GM21576 (cell line): ENCODE data around the gene LRMDA.

Experiments used
- ATAC-seq: cut with Tn5 transposase; IDR thresholded peaks from one replicate; pipeline ENCODE4 v1.9.1; 2021; ENCODE audit warnings: mild to moderate bottlenecking, moderate library complexity; ENCODE audit not compliant: unreplicated experiment

The LRMDA gene

DNA sequence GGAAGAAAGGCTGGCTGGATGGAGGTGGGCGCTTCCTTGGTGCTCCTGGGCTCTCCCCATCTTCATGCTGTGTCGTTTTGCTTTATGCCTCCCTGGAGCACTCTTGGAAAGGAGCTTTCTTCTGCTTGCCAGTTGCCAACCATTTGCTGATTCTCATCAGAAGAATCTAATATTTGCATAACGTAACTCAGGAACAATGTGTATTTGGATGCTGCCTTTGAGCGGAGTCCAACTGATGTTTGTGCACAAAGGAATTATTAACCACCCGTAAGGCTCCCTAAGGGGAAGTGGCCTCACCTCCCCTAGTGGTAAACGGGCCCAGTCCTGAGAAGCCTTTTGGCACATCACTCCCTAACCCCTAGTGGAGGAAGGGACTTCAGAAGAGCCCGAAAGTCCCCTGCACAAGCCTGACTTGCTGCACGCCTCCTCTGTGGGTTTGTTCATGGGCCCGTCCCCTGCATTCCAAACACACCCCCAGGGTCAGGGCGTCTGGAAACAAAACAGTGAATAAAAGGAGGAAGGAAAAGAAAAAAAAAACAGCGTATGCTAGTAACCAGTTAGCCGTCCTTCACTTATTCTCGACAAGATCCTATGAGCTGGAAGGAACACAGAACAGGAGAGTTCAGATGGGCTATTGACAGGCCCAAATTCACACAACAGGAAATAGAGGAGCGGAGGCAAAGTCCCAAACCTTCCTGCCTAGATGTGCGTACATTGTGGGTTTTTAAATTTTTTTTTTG is 602.2 kb downstream of the LRMDA start:
- no peak for ATAC-seq

DNA sequence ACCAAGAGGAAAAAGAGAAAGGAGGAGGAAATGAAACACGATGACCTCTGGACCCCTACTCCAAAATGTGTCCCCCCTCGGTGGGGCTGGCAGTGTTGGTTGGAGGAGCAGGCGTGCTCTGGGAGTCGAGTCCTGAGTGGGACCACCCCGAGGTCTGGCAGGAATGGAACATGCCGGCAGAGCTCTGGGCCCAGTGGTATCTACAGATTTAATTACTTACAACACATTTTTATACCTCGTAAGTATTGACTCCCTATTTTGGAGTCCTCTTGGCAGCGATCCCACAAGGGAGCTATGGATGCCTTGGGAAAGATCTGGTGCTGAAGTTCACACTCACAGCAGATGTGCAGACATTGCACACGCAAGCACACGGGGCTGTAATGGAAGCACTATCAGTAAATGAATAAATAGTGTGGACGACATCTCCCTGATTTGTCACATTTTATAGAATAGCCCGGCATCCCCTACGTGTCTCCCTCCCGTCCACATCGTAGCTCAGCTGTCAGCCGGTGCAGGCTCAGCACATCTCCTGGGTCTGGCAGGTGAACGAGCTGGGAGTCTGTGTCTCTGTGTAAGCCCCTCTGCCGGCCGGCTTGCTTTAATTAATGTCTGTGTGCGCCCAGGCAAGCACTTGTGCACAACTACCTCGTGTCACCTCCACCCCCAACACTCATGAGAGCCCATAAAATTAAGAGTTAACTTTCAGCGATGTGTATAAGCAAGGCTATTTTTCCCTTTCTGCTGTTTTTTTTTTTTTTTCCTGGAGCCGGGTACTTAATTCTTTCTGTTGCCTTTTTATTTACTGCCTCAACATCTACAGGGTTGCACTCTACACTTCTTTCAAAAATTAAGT is 603.2 kb downstream of the LRMDA start:
- ATAC-seq, result no peak

DNA sequence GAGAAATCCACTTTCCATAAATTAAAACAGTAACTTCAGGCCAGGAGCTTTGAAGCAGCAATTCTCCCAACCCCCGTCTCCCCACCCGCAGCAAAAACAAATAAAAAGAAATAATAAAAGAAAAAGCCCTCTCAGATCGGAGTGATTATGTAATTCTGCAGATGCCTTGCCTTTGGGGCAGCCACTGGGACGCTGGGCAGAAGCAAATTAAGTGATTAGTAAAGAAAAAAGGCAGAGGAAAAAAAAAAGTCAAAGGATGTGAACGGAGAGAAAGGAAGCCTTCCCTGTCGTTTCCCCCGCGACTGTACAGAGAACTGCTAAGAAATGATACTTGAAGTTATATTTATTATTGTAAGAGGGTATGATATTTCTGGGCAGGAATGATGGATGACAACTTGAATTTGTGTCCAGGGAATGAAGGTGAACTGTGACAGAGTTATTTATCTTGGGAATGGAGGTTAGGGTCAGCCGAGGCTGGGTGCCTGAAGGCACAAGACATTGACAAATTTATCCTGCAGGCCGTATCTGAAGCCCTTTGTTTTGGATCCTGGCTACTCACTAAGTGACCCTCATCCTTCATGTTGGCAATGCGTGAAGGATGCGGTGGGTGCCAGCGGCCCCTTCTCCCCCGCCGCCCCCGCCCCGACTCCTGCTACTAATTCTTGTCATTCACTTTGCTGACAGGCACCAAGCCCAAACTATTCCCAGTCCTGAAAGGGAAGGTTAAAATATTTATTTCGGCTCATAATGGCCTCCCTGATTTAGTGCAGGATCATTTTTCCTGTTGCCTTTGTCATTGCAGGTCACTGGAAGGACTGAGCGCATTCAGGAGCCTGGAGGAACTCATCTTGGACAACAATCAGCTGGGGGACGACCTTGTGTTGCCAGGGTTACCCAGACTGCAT is 604.0 kb downstream of the LRMDA start:
- no peak for ATAC-seq

DNA sequence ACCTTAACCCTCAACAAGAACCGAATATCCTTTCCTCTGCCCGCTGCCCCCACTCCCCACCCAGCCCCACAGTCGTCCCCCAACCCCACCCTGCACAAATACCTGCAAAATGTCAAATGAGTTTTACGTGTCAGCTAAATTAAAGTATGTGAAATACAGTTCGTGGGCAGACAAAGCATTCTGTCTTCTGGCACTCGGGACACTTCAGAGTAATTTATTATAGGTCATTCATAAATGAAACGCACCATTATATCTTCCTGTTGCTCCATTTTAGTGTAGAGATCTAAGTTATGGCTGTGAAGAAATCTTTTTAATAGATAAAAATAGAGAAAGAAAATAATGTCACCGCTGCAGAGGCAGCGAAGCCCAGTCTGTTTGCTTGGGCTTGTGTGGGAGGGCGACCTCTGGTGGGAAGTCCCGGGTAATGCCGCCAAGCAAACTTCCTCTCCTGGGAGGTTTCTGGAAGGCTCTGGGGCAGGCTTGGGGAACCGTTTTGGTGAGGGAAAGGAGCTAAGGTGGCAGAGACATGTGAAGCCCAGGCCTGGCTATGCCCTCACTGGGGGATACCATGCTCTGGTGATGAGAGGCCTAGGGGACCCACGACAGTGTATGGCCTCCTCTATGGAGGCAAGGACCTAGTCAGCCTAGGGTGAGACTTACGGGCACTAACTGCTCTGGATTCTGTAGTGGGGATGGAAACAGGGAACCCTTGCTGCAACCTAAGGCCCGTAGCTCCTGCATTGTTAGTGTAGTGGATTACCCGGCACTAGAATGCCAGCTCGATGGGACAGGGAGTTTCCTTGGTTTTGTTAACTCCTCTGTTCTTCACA is 604.9 kb downstream of the LRMDA start:
- no peak for ATAC-seq

DNA sequence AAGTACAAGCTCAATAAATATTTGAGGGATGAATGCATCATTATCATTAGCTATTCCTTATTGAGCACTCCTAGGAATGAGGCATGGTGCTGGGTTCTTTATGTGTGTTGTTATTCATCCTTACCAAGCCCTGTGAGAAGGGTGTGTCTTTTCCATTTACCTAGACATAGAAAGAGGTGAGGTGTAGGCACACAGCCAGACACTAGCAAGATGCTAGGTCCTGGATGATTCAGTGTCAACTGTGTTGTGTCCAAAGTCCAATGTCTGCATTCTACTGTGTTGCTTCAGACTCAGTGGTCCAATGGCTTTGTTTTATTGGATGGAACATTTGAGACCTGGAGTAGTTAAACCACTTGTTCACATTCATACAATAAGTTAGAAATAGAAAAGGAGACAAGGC is 605.5 kb downstream of the LRMDA start:
- ATAC-seq, result no peak

DNA sequence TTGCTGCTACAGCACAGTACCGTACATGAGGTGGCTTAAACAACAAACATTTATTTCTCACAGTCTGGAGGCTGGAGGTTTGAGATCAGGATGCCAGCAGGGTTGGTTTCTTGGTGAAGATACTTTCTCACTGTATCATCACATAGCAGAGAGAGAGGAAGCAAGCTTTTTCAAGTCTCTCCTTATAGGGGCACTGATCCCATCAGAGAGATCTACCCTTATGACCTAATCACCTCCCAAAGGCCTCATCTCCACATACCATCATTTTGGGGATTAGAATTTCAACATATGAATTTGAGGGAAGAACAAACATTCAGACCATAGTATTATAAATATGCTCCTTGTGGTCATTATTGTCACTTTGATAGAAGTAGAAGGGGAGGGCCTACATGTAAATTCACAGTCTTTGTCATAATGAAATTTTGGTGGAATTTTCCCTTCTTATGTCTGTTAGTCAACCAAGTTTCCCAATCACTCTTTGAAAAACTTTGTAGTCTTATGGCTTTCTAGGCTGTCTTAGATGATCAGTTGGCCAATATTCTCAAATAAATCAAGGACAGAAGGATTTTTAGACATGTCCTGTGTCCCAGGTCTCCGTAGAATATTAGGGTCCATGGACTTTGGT is 606.2 kb downstream of the LRMDA start:
- no peak for ATAC-seq

DNA sequence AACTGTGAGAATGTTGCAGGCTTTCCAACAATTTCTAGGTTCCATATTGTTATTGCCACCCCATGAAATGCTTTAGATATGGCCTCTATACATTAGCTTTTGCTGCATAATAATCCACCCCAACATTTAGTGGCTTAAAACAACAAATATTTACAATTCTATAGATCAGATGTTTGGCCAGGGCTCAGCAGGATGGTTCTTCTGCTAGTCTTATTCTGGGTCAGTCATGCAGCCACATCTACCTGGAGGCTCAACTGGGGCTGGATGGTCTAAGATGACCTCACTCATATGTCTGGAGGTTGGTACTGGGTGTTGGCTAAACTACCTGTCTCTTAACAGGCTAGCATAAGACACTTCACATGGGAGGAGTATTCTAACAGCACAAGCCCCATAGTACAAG is 607.3 kb downstream of the LRMDA start:
- no peak for ATAC-seq

DNA sequence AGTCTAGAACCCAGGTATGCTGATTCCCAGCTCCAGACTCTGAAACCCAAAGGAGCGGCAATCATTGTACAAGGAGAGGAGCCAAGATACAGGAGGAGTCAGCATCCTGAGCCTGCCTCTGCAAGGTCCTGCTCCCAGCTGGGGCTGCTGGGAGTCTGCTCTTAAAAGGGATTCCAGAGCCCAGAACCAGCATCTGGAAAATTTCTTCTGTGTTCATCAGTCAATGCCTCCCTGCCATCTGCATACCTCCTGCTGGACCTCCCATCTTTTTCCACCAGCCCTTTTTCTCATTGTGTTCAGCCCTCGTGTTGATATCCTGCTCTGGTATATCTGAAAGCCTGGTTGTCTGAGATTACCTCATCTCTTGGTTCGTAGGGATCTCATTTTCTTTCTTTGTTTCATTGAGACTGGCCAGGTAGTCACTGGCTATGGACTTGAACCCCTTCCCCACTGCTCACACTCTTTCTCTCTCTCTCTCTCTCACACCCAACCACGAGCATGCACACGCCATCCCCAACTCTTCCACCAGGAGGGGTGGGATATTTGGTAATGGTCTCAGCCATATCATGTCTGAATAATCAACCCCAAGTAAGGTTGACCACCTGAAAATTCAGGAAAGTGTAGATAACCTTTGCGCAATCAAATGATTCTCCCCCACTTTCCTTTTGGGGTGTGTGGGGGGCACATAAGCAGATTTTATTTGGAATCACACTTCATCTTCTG is 608.8 kb downstream of the LRMDA start:
- ATAC-seq, result no peak

DNA sequence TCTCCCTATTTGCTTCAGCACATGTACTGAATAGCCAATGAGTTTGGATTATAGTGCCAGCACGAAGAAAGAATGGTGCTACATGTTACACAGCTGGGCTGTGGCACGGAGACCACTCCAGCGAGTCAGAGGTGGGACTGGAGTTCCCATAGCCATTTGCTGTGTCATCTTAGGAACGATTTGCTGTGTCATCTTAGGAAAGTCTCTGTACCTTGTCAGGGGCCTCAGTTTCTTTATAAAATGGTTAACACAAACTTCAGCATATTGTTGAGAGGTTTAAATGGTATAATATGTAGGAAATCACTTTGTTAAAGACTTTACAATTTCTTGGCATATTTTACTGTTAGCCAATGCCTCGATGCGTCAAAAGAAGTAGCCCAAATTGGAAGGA is 609.4 kb downstream of the LRMDA start:
- ATAC-seq, result no peak

DNA sequence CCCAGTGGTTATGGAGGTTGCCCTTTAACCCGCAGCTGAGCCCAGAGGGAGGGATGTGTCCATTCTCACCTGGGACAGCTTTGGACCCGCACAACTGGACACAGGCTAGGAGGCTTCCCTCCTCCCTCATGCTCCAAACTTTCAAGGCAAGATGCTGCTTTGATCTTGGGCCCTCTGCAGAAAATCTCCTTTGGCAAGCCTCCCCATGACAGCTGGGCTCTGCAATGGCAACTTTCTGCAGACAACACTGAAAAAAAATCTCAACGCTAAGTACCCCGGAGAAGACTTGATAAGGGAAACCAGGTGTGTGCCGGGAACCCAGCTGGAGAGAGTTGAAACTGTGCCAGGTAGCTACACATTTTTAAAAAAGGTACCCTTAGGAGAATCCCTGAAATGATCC is 610.1 kb downstream of the LRMDA start:
- ATAC-seq, result no peak

DNA sequence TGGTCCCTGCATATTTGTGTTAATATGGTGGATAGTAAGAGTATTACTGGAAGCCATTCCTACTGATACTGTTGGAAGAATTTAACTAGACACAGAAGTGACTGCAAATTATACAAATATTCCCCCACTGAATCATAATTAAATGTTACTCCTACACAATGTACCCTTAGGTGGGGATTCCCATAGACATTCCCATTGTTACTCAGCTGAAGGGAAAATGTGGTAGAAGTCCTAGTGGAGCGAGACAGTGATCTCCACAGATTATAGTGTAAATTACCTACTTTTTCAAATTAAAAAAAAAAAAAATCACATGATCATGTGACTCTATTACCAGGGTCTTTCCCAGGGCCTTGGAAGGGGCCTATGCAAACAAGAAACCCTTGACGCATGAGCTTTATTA is 611.8 kb downstream of the LRMDA start:
- no peak for ATAC-seq

DNA sequence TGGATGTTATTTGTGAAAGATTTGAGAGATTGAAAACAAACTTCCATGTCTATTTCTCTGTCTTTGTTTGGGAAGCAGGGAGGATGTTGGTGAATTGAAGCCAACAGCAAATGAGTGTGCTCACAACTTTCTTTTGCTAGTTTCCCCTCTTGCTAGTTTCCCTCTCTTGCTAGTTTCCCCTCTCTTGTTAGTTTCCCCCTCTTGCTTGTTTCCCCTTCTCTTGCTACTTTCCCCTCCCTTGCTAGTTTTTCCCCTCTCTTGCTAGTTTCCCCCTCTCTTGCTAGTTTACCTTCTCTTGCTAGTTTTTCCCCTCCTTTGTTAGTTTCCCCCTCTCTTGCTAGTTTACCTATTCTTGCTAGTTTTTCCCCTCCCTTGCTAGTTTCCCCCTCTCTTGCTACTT is 613.3 kb downstream of the LRMDA start:
- no peak for ATAC-seq

DNA sequence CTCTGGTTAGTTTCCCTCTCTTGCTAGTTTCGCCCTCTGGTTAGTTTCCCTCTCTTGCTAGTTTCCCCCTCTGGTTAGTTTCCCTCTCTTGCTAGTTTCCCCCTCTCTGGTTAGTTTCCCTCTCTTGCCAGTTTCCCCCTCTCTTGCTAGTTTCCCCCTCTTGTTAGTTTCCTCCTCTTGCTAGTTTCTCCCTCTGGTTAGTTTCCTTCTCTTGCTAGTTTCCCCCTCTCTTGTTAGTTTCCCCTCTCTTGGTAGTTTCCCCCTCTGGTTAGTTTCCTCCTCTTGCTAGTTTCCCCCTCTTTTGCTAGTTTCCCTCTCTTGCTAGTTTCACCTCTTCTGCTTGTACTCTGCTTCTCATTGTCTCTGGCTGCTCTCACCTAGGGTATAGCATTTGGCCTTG is 613.8 kb downstream of the LRMDA start:
- ATAC-seq, result no peak

DNA sequence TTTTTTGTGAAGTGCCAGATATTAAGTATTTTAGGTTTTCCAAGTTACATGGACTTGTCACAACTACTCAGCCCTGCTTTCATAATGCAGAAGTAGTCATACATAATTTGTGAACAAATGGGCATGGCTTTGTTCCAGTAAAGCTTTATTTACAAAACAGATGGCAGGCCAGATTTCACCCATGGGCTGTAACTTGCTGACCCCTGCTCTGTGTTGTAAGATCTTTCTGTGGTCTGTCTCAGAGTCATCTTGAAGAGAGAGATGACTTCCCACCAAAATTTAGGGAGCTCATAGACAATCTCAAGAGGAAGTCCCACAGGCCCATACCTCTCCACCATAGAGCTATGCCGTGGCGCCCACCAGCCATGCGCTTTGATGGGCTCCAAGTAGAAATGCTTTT is 616.1 kb downstream of the LRMDA start:
- no peak for ATAC-seq

DNA sequence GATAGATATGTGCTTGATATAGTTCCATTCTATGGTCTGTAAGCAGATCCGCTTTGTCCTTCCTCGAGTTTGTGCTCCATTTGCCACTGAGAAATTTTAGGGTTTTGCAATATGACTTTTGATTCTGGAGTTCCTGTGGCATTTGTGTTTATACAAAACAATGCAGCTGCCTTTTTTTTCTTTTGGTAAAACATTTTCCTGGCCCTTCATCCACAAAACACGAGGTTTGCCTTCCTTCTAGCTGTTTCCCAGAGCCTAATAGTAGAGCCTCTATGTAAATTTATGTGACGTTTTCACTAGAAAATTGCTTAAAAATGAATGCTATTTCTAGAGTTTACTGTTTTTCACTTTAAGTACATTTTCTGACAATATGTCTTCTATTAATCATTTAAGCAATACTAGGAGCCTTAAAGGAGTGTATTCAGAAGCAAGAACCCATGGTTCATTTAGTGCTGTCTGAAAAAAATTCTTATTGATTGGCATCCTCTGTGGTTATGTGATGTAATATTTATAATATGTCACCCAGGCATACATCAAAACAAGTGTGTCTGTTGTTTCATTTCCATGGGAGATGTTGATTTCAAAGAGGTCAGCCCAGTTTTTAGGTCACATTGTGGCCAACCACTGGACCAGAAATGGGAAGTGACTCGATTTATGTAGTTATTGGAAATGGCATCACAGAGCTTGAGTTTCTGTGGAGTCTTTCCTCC is 618.3 kb downstream of the LRMDA start:
- no peak for ATAC-seq

DNA sequence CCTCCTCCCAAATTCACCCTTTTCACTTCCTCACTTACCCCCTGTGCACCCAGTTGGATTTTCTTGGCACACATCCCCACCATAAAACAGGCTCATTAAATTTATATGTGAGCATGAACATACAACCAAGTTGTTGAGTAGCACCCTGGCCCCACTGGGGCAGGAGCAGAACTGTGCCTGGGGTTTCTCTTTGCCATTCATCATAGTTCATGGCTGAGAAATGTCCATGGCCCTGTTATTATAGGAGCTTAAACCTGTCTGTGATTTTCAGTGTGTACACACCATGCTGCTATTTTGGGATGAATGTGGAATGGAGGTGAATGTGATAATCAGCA is 618.8 kb downstream of the LRMDA start:
- no peak for ATAC-seq

DNA sequence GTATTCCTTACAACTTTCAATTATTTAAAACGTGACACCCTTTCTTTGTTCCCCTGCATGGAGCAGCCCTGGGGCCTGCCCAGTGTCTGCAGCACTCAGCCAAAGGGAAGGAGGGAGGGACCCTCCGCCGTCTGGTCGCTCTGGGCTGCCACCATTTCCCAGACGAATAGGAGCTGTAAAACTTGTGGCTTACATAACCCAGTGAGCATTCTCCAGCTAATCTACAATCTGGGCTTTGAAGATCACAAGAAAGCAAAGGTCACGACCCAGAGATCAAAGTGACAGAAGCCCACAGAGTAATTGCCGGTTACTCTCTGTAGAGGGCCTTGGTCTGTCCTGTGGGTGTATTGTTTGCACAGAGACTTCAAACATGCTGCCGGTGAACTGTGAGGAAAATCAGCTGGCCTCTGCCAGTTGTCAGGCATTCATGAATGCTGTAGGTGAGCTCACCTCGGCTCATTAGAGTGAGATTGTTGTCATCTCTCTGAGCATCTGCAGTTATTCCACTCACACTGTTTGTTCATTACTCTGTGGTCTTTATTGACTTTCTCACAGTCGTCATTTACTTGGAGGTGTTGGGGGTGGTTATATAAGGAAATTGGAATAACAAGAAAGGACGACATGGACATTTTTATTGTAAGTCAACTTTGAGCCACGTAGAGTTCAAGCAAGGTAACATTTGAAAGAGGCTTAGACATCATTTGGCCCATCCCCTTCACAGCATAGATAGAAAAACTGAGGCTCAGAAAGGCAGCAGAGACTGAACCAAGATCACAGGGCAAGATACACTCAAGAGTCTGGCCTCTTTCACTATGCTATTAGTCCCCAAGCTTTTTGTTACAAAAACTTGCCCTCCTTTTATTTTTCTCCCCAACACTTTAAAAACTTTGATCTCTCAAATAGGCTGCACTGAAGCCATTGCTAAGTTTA is 619.8 kb downstream of the LRMDA start:
- ATAC-seq, result no peak
